Caco-2 (cell line): ENCODE data around the gene CEP350. TPM values are rescaled to one million over a fixed set of nuclear protein-coding genes. Genes with fewer than 3 reads are reported as not detected.

Experiments
- BruUV-seq: library from RNA; stranded (reverse); fragments of 400-500 nt; replicated peaks from 2 replicates; lab custom pipeline; 2021; lab: Mats Ljungman, UMichigan
- CTCF ChIA-PET: fragments of 300-600 bp; sonication (Branson Sonifier 250); formaldehyde crosslinking; loops from one replicate; lab custom pipeline; 2022; ENCODE audit warnings: antibody characterized with exemption; lab: Charles Lee
- POLR2A ChIA-PET: fragments of 300-600 bp; sonication (Branson Sonifier 250); formaldehyde crosslinking; loops from one replicate; lab custom pipeline; 2022; ENCODE audit warnings: antibody characterized with exemption; lab: Charles Lee
- DNase-seq, 2 experiments: peaks; one replicate each; pipeline versions ENCODE4 v3.0.0 to v3.0.0-alpha.2; 2020 to 2022
- H3K27me3 ChIP-seq: replicated peaks from 2 replicates; pipeline ENCODE4 v1.6.0; 2011; ENCODE audit warnings: low read length; ENCODE audit not compliant: control insufficient read depth, insufficient read depth
- H3K36me3 ChIP-seq: 2 replicates; pipeline ENCODE4 v1.5.1; 2011; ENCODE audit warnings: low read length; ENCODE audit not compliant: control insufficient read depth, insufficient read depth
- H3K4me1 ChIP-seq: fragments of 250-450 bp; sonication (Bioruptor Pico); 2 replicates; pipeline ENCODE4 v1.5.1; 2020; ENCODE audit warnings: mild to moderate bottlenecking
- H3K4me3 ChIP-seq: 2 replicates; pipeline ENCODE4 v1.5.1; 2011; ENCODE audit warnings: low read depth, mild to moderate bottlenecking, control low read depth, low read length
- H3K9me3 ChIP-seq: fragments of 250-450 bp; sonication (Bioruptor Pico); 2 replicates; pipeline ENCODE4 v1.5.1; 2020; ENCODE audit warnings: mild to moderate bottlenecking, moderate library complexity
- H3K27ac Mint-ChIP-seq: one replicate; pipeline ENCODE4 v1.8.0; 2022; ENCODE audit warnings: mixed read lengths; ENCODE audit not compliant: unreplicated experiment
- H3K27me3 Mint-ChIP-seq: one replicate; pipeline ENCODE4 v1.8.0; 2022; ENCODE audit warnings: mixed read lengths; ENCODE audit not compliant: insufficient read depth, unreplicated experiment
- H3K36me3 Mint-ChIP-seq: one replicate; pipeline ENCODE4 v1.8.0; 2022; ENCODE audit warnings: mild to moderate bottlenecking, mixed read lengths; ENCODE audit not compliant: insufficient read depth, unreplicated experiment
- H3K4me1 Mint-ChIP-seq: one replicate; pipeline ENCODE4 v1.8.0; 2022; ENCODE audit warnings: low read depth, mixed read lengths; ENCODE audit not compliant: unreplicated experiment
- H3K4me3 Mint-ChIP-seq: one replicate; pipeline ENCODE4 v1.8.0; 2022; ENCODE audit warnings: mild to moderate bottlenecking, moderate library complexity, mixed read lengths; ENCODE audit not compliant: unreplicated experiment
- H3K9me3 Mint-ChIP-seq: one replicate; pipeline ENCODE4 v1.8.0; 2022; ENCODE audit warnings: mixed read lengths; ENCODE audit not compliant: unreplicated experiment
- intact Hi-C: fragments of 100-400 bp; cut with micrococcal nuclease; formaldehyde crosslinking; loops from one replicate; pipeline ENCODE4 v1.10.0; 2022; ENCODE audit not compliant: unreplicated experiment
- total RNA-seq: library from RNA; stranded (reverse); gene quantifications from 2 replicates; pipeline ENCODE4 v1.2.3, GENCODE V29; 2022
- TF ChIP-seq, protein P1 (sequence below), 2 experiments: fragments of 200-600 bp in 1 of 2; IDR thresholded peaks; 1 replicate in 1 of 2; 2 replicates in 1 of 2; pipeline versions ENCODE4 v1.5.1 to v1.8.0; 2011 to 2022; ENCODE audit warnings: antibody characterized with exemption in 1 of 2, control low read depth in 1 of 2, inconsistent platforms in 1 of 2, low read depth in 1 of 2, low read length in 1 of 2, mild to moderate bottlenecking in 1 of 2, moderate library complexity in 1 of 2; ENCODE audit not compliant: insufficient read depth in 1 of 2, severe bottlenecking in 1 of 2, unreplicated experiment in 1 of 2

Gene CEP350
- total RNA-seq, 1 experiment from 2014 or later = 43.5 TPM

DNA sequence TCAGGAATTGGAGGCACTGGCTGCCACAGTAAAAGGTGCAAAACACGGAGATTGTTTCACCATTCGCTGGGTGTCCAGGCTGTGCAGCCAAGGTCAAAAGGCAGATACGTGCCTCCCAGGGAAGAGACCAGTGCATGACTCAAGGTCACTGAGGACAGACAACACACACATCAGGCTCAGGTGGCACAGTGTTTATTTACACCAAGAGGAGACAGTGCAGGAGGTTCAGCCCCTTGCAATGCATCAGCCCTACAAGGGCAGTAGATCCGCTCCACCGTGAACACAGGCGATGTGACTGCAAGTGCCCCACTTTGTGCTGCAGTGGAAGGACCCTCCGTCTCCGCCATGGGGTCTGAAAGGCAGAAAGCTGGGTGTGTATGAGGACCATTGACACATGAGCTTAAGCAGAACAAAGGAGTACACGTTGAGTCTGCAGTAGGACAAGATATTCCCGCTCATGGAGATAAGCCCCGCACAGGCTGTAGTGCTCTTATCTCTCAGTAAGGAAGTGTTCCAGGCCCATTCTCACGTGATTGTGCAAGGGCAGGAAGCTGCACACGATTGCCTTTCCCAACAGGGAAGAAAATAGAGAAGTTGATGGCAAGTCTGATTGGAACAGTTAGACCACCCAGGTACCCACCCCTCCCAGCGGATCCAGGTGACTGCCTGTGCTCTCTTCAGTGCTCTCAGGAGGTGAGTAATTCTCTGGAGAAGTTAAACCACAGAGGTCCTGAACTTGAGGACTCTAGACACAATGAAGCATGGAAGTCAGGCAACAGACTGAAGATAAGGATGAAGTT, 162.6 kb downstream of the CEP350 start:
- TF ChIP-seq, protein P1, sequence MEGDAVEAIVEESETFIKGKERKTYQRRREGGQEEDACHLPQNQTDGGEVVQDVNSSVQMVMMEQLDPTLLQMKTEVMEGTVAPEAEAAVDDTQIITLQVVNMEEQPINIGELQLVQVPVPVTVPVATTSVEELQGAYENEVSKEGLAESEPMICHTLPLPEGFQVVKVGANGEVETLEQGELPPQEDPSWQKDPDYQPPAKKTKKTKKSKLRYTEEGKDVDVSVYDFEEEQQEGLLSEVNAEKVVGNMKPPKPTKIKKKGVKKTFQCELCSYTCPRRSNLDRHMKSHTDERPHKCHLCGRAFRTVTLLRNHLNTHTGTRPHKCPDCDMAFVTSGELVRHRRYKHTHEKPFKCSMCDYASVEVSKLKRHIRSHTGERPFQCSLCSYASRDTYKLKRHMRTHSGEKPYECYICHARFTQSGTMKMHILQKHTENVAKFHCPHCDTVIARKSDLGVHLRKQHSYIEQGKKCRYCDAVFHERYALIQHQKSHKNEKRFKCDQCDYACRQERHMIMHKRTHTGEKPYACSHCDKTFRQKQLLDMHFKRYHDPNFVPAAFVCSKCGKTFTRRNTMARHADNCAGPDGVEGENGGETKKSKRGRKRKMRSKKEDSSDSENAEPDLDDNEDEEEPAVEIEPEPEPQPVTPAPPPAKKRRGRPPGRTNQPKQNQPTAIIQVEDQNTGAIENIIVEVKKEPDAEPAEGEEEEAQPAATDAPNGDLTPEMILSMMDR (IDR thresholded peaks at IDR 0.05; ENCODE audit: insufficient read depth in 1 of 2, low read depth in 1 of 2, low read length in 1 of 2, severe bottlenecking in 1 of 2, unreplicated experiment in 1 of 2) = no peak
- no peaks in the 10 kb centered on the region for H3K36me3 ChIP-seq
- no peaks in the 10 kb centered on the region for H3K9me3 Mint-ChIP-seq
- no peak overlapping the region for H3K27ac Mint-ChIP-seq
- peak; percentile 12 to 50 for DNase-seq
- peaks cover 7% of the 10 kb centered on the region for H3K4me1 Mint-ChIP-seq
- no peak overlapping the region for H3K4me3 Mint-ChIP-seq
- no peaks in the 10 kb centered on the region for H3K27me3 ChIP-seq
- H3K27me3 Mint-ChIP-seq = no peaks in the 10 kb centered on the region
- POLR2A ChIA-PET = no interaction called here
- H3K4me1 ChIP-seq = 0 out of 2 replicates have a peak, but pooled peaks cover 5% of the 10 kb centered on the region
- H3K9me3 ChIP-seq = no peaks in the 10 kb centered on the region
- no TSS peak for BruUV-seq
- intact Hi-C loops = loop anchor here (2.0 kb wide), 1 partner anchor 62 kb away; no protein-coding TSS in a partner anchor
- no peak overlapping the region for H3K4me3 ChIP-seq
- H3K36me3 Mint-ChIP-seq = peaks cover 27% of the 10 kb centered on the region
- CTCF ChIA-PET = no interaction called here

DNA sequence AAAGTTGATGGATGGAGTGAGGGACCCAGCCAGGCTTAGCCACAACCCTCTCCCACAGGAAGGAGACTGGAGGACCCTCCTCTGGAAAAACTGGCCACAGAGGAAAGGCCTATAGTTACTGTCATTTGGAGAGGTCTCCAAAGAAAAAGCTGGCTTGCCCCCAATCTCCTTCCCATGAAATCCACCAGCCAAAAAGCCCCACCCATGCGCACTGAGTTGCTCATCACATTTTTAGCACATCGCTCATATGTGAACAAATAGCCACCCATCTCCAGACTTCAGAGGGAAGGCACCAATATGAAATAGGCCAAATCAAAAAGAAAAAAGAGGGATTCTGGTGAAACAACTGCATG, 163.1 kb downstream of the CEP350 start:
- 0 out of 2 replicates have a peak, but pooled peaks cover 5% of the 10 kb centered on the region for H3K4me1 ChIP-seq
- Mint-ChIP-seq H3K4me3 (no peak overlapping the region), H3K4me1 (peaks cover 7% of the 10 kb centered on the region), H3K9me3 (no peaks in the 10 kb centered on the region), H3K27me3 (no peaks in the 10 kb centered on the region), H3K36me3 (peaks cover 27% of the 10 kb centered on the region), H3K27ac (no peak overlapping the region)
- H3K36me3 ChIP-seq = no peaks in the 10 kb centered on the region
- POLR2A ChIA-PET = no interaction called here
- H3K27me3 ChIP-seq = no peaks in the 10 kb centered on the region
- no peak for DNase-seq
- TF ChIP-seq, protein P1 (IDR thresholded peaks at IDR 0.05; ENCODE audit: insufficient read depth in 1 of 2, low read depth in 1 of 2, low read length in 1 of 2, severe bottlenecking in 1 of 2, unreplicated experiment in 1 of 2) = no peak
- CTCF ChIA-PET = no interaction called here
- H3K4me3 ChIP-seq = no peak overlapping the region
- intact Hi-C loops = loop anchor here (2.0 kb wide), 1 partner anchor 61 kb away; no protein-coding TSS in a partner anchor
- H3K9me3 ChIP-seq = no peaks in the 10 kb centered on the region
- BruUV-seq = no TSS peak

DNA sequence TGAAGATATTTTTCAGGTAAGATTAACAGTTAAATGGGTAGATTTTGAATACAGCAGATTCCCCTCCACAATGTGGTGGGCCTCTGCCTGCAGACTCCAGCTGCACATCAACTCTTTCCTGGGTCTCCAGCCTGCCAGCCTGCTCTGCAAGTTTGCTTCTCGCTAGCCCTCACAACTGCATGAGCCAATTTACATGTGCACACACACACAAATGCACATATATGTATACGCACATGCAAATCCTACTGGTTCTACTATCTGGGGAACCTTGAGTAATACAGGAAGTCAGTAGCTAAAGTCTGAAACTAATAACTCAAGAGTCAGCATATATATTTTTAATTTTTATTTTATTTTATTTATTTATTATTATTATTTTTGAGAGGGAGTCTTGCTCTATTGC, 165.2 kb downstream of the CEP350 start:
- H3K27ac Mint-ChIP-seq = no peak overlapping the region
- 0 out of 2 replicates have a peak, but pooled peaks cover 5% of the 10 kb centered on the region for H3K4me1 ChIP-seq
- DNase-seq = no peak
- H3K4me3 ChIP-seq = no peak overlapping the region
- H3K9me3 ChIP-seq = no peaks in the 10 kb centered on the region
- H3K27me3 Mint-ChIP-seq = no peaks in the 10 kb centered on the region
- no peaks in the 10 kb centered on the region for H3K36me3 ChIP-seq
- H3K9me3 Mint-ChIP-seq = no peaks in the 10 kb centered on the region
- H3K36me3 Mint-ChIP-seq = peaks cover 21% of the 10 kb centered on the region
- ChIA-PET POLR2A (no interaction called here), CTCF (no interaction called here)
- no TSS peak for BruUV-seq
- TF ChIP-seq, protein P1 (IDR thresholded peaks at IDR 0.05; ENCODE audit: insufficient read depth in 1 of 2, low read depth in 1 of 2, low read length in 1 of 2, severe bottlenecking in 1 of 2, unreplicated experiment in 1 of 2) = no peak
- no peaks in the 10 kb centered on the region for H3K27me3 ChIP-seq
- H3K4me3 Mint-ChIP-seq = no peak overlapping the region
- peaks cover 7% of the 10 kb centered on the region for H3K4me1 Mint-ChIP-seq
- intact Hi-C loops = no loop called here
